K562 (cell line): ENCODE data around the gene SLC12A9. TPM values are rescaled to one million over a fixed set of nuclear protein-coding genes. Genes with fewer than 3 reads are reported as not detected.

Experiments used
- CBX5 ChIP-seq: IDR thresholded peaks from 2 replicates; pipeline ENCODE4 v1.6.1; 2014; ENCODE audit warnings: low read depth, borderline replicate concordance
- ERF ChIP-seq: fragments of 450-650 bp; formaldehyde crosslinking; IDR thresholded peaks from 2 replicates; pipeline ENCODE4 v1.4.0; 2020; ENCODE audit warnings: mild to moderate bottlenecking, mixed read lengths
- GABPB2 ChIP-seq: fragments of 250-450 bp; sonication (Bioruptor Pico); conservative IDR thresholded peaks from 2 replicates; pipeline ENCODE4 v1.5.1; 2021; ENCODE audit warnings: mild to moderate bottlenecking
- HNRNPK ChIP-seq: fragments of 200-400 bp; formaldehyde crosslinking; IDR thresholded peaks from one replicate; pipeline ENCODE4 v1.6.1; 2018; ENCODE audit warnings: mild to moderate bottlenecking, low read depth, low read length; ENCODE audit not compliant: poor library complexity, severe bottlenecking
- IFI16 ChIP-seq: fragments of 250-450 bp; sonication (Bioruptor Pico); IDR thresholded peaks from 2 replicates; pipeline ENCODE4 v2.1.2; 2022; ENCODE audit warnings: mild to moderate bottlenecking, inconsistent platforms
- KAT7 ChIP-seq: sonication (generic); formaldehyde crosslinking; IDR thresholded peaks from 2 replicates; pipeline ENCODE4 v1.8.0; 2022; ENCODE audit warnings: missing genetic modification reagents, mild to moderate bottlenecking, borderline replicate concordance
- MAZ ChIP-seq, 2 experiments: fragments of 450-650 bp in 1 of 2; sonication (generic) in 1 of 2; formaldehyde crosslinking; IDR thresholded peaks in 1 of 2; conservative IDR thresholded peaks in 1 of 2; 2 replicates each; pipeline versions ENCODE4 v1.4.0 to v1.5.0; 2020; ENCODE audit warnings: mild to moderate bottlenecking in 1 of 2, missing genetic modification reagents in 1 of 2
- MYNN ChIP-seq, 2 experiments: sonication (generic); formaldehyde crosslinking in 1 of 2; IDR thresholded peaks; 2 replicates each; pipeline versions ENCODE4 v1.5.0 to v1.6.1; 2016 to 2020; ENCODE audit warnings: antibody characterized with exemption in 1 of 2, missing genetic modification reagents in 1 of 2
- NCOA4 ChIP-seq: fragments of 450-650 bp; IDR thresholded peaks from 2 replicates; pipeline ENCODE4 v1.6.1; 2018; ENCODE audit warnings: mild to moderate bottlenecking; ENCODE audit not compliant: partially characterized antibody
- NR2F6 ChIP-seq: fragments of 450-650 bp; formaldehyde crosslinking; IDR thresholded peaks from 2 replicates; pipeline ENCODE4 v1.4.0; 2020; ENCODE audit warnings: mild to moderate bottlenecking
- PML ChIP-seq: IDR thresholded peaks from 2 replicates; pipeline ENCODE4 v1.6.1; 2012; ENCODE audit warnings: low read length, inconsistent platforms
- RERE ChIP-seq: sonication (generic); formaldehyde crosslinking; IDR thresholded peaks from 2 replicates; pipeline ENCODE4 v1.8.0; 2023; ENCODE audit warnings: missing genetic modification reagents, mild to moderate bottlenecking, borderline replicate concordance
- SIN3A ChIP-seq, 2 experiments: fragments of 150-350 bp in 1 of 2; IDR thresholded peaks; 2 replicates each; pipeline ENCODE4 v1.6.1; 2011 to 2016; ENCODE audit warnings: borderline replicate concordance in 2 of 2, low read depth in 2 of 2, low read length in 2 of 2, mild to moderate bottlenecking in 2 of 2, moderate library complexity in 2 of 2; ENCODE audit not compliant: control insufficient read depth in 1 of 2
- STAT5A ChIP-seq: IDR thresholded peaks from 2 replicates; pipeline ENCODE4 v1.6.1; 2012; ENCODE audit warnings: low read length, inconsistent platforms, borderline replicate concordance
- TFAP4 ChIP-seq: sonication (generic); formaldehyde crosslinking; IDR thresholded peaks from 2 replicates; pipeline ENCODE4 v1.8.0; 2022; ENCODE audit warnings: missing genetic modification reagents, mild to moderate bottlenecking, moderate library complexity, borderline replicate concordance
- ZNF175 ChIP-seq: fragments of 200-800 bp; sonication (Bioruptor generic); IDR thresholded peaks from 2 replicates; pipeline ENCODE4 v1.6.1; 2016; ENCODE audit warnings: low read depth, mild to moderate bottlenecking, missing genetic modification characterization, missing compliant biosample characterization
- ZNF639 ChIP-seq, 2 experiments: fragments of 200-800 bp in 1 of 2; sonication (Bioruptor generic) in 1 of 2; sonication (generic) in 1 of 2; formaldehyde crosslinking in 1 of 2; IDR thresholded peaks in 1 of 2; conservative IDR thresholded peaks in 1 of 2; 2 replicates each; pipeline versions ENCODE4 v1.5.0 to v1.6.1; 2016 to 2020; ENCODE audit warnings: missing compliant biosample characterization in 1 of 2, missing genetic modification characterization in 1 of 2, missing genetic modification reagents in 1 of 2
- polyA plus RNA-seq, 8 experiments: library from polyadenylated mRNA; depleted of rRNA in 4 of 8; stranded (reverse) in 5 of 8; unstranded in 3 of 8; fragments of >200 nt; fragmentation: Nextera tagmentation in 2 of 8; fragmentation: Illumina TruSeq in 1 of 8; extraction: Ambion mirVana in 2 of 8; extraction: Trizol in 1 of 8; gene quantifications; 2 replicates each; pipeline versions ENCODE4 v1.2.1 to v1.2.3, GENCODE V29; 2011 to 2014; ENCODE audit warnings: inconsistent platforms in 1 of 8, missing spikeins in 1 of 8
- total RNA-seq, 7 experiments: library from RNA; depleted of rRNA in 6 of 7; stranded (reverse); fragments of >200 nt in 6 of 7; fragmentation: Illumina TruSeq in 2 of 7; extraction: Trizol in 2 of 7; gene quantifications; 2 replicates each; pipeline versions ENCODE4 v1.2.1 to v1.2.3, GENCODE V29; 2011 to 2021; ENCODE audit warnings: low replicate concordance in 1 of 7

The SLC12A9 gene
- total and polyA plus RNA-seq, 9 of the 15 experiments (the other 6 are each of a cell fraction or from before 2014, with no cell fraction given) = 0.06 to 20.2 (median 10.7) TPM

GRCh38 chr7:100867776-100868485, 15.4 kb downstream of the SLC12A9 start (continued):
- 0 out of 2 replicates have a peak, but pooled peaks have one; percentile 20 for TF ChIP-seq TFAP4
- TF ChIP-seq SIN3A (IDR thresholded peaks at IDR 0.05; ENCODE audit: borderline replicate concordance in 2 of 2, control insufficient read depth in 1 of 2, low read depth in 2 of 2, low read length in 2 of 2) = no peak; a peak in 1 of 4 replicates
- TF ChIP-seq STAT5A = no peak
- no peak for TF ChIP-seq CBX5
- TF ChIP-seq MAZ (CRISPR knock-in tag; conservative IDR thresholded peaks at IDR 0.05 in 1 of 2, IDR thresholded peaks at IDR 0.05 in 1 of 2) = peak in 1 of 2 experiments; percentile 52; a peak in 3 of 4 replicates
- TF ChIP-seq ZNF639 (CRISPR knock-in tag; conservative IDR thresholded peaks at IDR 0.05 in 1 of 2, IDR thresholded peaks at IDR 0.05 in 1 of 2) = peak in 1 of 2 experiments; percentile 57; a peak in 1 of 4 replicates
- TF ChIP-seq NCOA4 = no peak
- no peak for TF ChIP-seq PML
- TF ChIP-seq MYNN (IDR thresholded peaks at IDR 0.05) = no peak
- no peak for TF ChIP-seq MYNN (CRISPR knock-in tag; IDR thresholded peaks at IDR 0.05)
- TF ChIP-seq NR2F6 (CRISPR knock-in tag) = no peak
- TF ChIP-seq IFI16 (CRISPR knock-in tag) = no peak
- peak; percentile 60; the same call in 1 of the 2 replicates for TF ChIP-seq ERF
- no peak for TF ChIP-seq GABPB2
- 0 out of 2 replicates have a peak, but pooled peaks have one; percentile 51 for TF ChIP-seq RERE (CRISPR knock-in tag)
- TF ChIP-seq ZNF175 = no peak
- TF ChIP-seq HNRNPK = no peak
- TF ChIP-seq KAT7 (CRISPR knock-in tag) = 0 out of 2 replicates have a peak, but pooled peaks have one; percentile 55
- TF ChIP-seq, all 486 proteins: peak for 45
